Mesodermal cell (in vitro differentiated cells): Measurements from ENCODE around the gene ATP11C.
"Not testable (repeated sequence)": the region's sequence is repeated elsewhere in the genome, so short reads cannot be mapped to it uniquely, and the experiment has no call there.

Experiments used
- H3K27ac ChIP-seq: 2 replicates; pipeline ENCODE4 v1.7.0; 2013; ENCODE audit warnings: mild to moderate bottlenecking, low read depth, low read length, moderate library complexity; ENCODE audit not compliant: severe bottlenecking
- H3K36me3 ChIP-seq: 2 replicates; pipeline ENCODE4 v1.7.1; 2013; ENCODE audit warnings: mild to moderate bottlenecking, low read length, moderate library complexity; ENCODE audit not compliant: control insufficient read depth, insufficient read depth
- H3K4me1 ChIP-seq: one replicate; pipeline ENCODE4 v1.7.1; 2013; ENCODE audit warnings: mild to moderate bottlenecking, low read length; ENCODE audit not compliant: insufficient read depth, control insufficient read depth, poor library complexity, severe bottlenecking
- H3K4me3 ChIP-seq: 2 replicates; pipeline ENCODE4 v1.7.0; 2013; ENCODE audit warnings: low read length, control low read depth, mild to moderate bottlenecking; ENCODE audit not compliant: insufficient read depth, poor library complexity, severe bottlenecking; ENCODE audit errors: extremely low read depth
- H3K9me3 ChIP-seq: 2 replicates; pipeline ENCODE4 v1.7.1; 2013; ENCODE audit warnings: mild to moderate bottlenecking, low read length, moderate library complexity; ENCODE audit not compliant: control insufficient read depth
- WGBS, 2 experiments: methylation state at CpG; one replicate each; pipeline ENCODE4 v1.1.5; 2013; ENCODE audit warnings: missing lambda C conversion rate in 2 of 2; ENCODE audit not compliant: insufficient coverage in 2 of 2; 5-methylcytosine and 5-hydroxymethylcytosine counted together

ATP11C gene

GRCh38 chrX:139961091-139961490 lies 28.2 kb upstream of the ATP11C start:
- H3K9me3 ChIP-seq, H3K4me3 ChIP-seq, H3K4me1 ChIP-seq, H3K36me3 ChIP-seq, H3K27ac ChIP-seq: not testable (repeated sequence)
- no CpG with 5 or more reads among the region's 2 CpGs for WGBS, 2 experiments

GRCh38 chrX:139949703-139950102 lies 16.9 kb upstream of the ATP11C start:
- no peaks in the 10 kb centered on the region for H3K9me3 ChIP-seq
- no peak overlapping the region for H3K4me3 ChIP-seq
- no peak overlapping the region for H3K27ac ChIP-seq
- 20 to 84% methylated on average over 1 to 2 of the region's 3 CpGs for WGBS, 2 experiments
- no peaks in the 10 kb centered on the region for H3K36me3 ChIP-seq
- no peaks in the 10 kb centered on the region for H3K4me1 ChIP-seq

GRCh38 chrX:139945075-139945474 lies 12.2 kb upstream of the ATP11C start:
- Histone ChIP-seq H3K36me3 (no peaks in the 10 kb centered on the region), H3K9me3 (no peaks in the 10 kb centered on the region), H3K4me1 (no peaks in the 10 kb centered on the region), H3K27ac (no peak overlapping the region), H3K4me3 (no peak overlapping the region)
- WGBS, 2 experiments, result no CpG with 5 or more reads among the region's 3 CpGs

GRCh38 chrX:139936259-139936658 lies 3.4 kb upstream of the ATP11C start:
- Histone ChIP-seq H3K9me3 (no peaks in the 10 kb centered on the region), H3K36me3 (no peaks in the 10 kb centered on the region)

GRCh38 chrX:139933904-139934303 lies 1.1 kb upstream of the ATP11C start:
- 72 to 98% methylated on average over 7 of the region's 15 CpGs for WGBS, 2 experiments
- no peaks in the 10 kb centered on the region for H3K36me3 ChIP-seq
- no peaks in the 10 kb centered on the region for H3K4me1 ChIP-seq
- peak overlapping the region; percentile 75 for H3K27ac ChIP-seq
- H3K4me3 ChIP-seq, result peak overlapping the region; percentile 58
- H3K9me3 ChIP-seq, result no peaks in the 10 kb centered on the region

More at GRCh38 chrX:139936259-139936658, 3.4 kb upstream of the ATP11C start:
- Histone ChIP-seq H3K27ac (no peak overlapping the region), H3K4me1 (no peaks in the 10 kb centered on the region), H3K4me3 (no peak overlapping the region)

GRCh38 chrX:139932073-139932900 lies 566 bp downstream of the ATP11C start:
- H3K36me3 ChIP-seq, result no peaks in the 10 kb centered on the region
- H3K9me3 ChIP-seq, result no peaks in the 10 kb centered on the region
- peak overlapping the region; percentile 58 for H3K4me3 ChIP-seq
- H3K4me1 ChIP-seq, result no peaks in the 10 kb centered on the region
- 0% methylated on average over 25 to 39 of the region's 109 CpGs for WGBS, 2 experiments
- peak overlapping the region; percentile 80 for H3K27ac ChIP-seq

- Histone ChIP-seq H3K4me3 (peak overlapping the region; percentile 58), H3K27ac (no peak overlapping the region), H3K36me3 (no peaks in the 10 kb centered on the region), H3K9me3 (no peaks in the 10 kb centered on the region), H3K4me1 (no peaks in the 10 kb centered on the region)
- 0% methylated on average over 1 to 5 of the region's 33 CpGs for WGBS, 2 experiments
Measured at GRCh38 chrX:139931646-139932072, 1.2 kb downstream of the ATP11C start.

GRCh38 chrX:139930916-139931645 lies 1.8 kb downstream of the ATP11C start:
- Histone ChIP-seq H3K27ac (no peak overlapping the region), H3K4me3 (peak overlapping the region; percentile 58), H3K4me1 (no peaks in the 10 kb centered on the region), H3K9me3 (no peaks in the 10 kb centered on the region), H3K36me3 (no peaks in the 10 kb centered on the region)
- 0 to 7% methylated on average over 3 to 8 of the region's 27 CpGs for WGBS, 2 experiments

- WGBS, 2 experiments, result 80% methylated on average over 1 of the region's 4 CpGs; no CpG with 5 or more reads in 1 of the 2 experiments
Measured at GRCh38 chrX:139930401-139930800, 2.5 kb downstream of the ATP11C start.

GRCh38 chrX:139929876-139930275 lies 3.0 kb downstream of the ATP11C start:
- H3K36me3 ChIP-seq, result no peaks in the 10 kb centered on the region
- no peaks in the 10 kb centered on the region for H3K4me1 ChIP-seq
- no peaks in the 10 kb centered on the region for H3K9me3 ChIP-seq
- H3K4me3 ChIP-seq, result no peak overlapping the region
- WGBS, 2 experiments, result 60 to 67% methylated on average over 3 to 4 of the region's 5 CpGs
- no peak overlapping the region for H3K27ac ChIP-seq

More at GRCh38 chrX:139930401-139930800, 2.5 kb downstream of the ATP11C start:
- Histone ChIP-seq H3K9me3 (no peaks in the 10 kb centered on the region), H3K4me1 (no peaks in the 10 kb centered on the region), H3K36me3 (no peaks in the 10 kb centered on the region), H3K27ac (no peak overlapping the region), H3K4me3 (peak overlapping the region; percentile 58)

GRCh38 chrX:139924696-139925095 lies 8.2 kb downstream of the ATP11C start:
- no CpG with 5 or more reads among the region's 6 CpGs for WGBS, 2 experiments
- Histone ChIP-seq H3K36me3 (no peaks in the 10 kb centered on the region), H3K27ac (no peak overlapping the region), H3K4me3 (no peak overlapping the region), H3K9me3 (no peaks in the 10 kb centered on the region), H3K4me1 (no peaks in the 10 kb centered on the region)
